A673 (cell line): ENCODE measurements around the gene THSD4.
"Not testable (repeated sequence)": the region's sequence is repeated elsewhere in the genome, so short reads cannot be mapped to it uniquely, and the experiment has no call there.

ENCODE experiments used
- CTCF ChIP-seq: fragments of 300-800, 200-600 bp; sonication (generic); conservative IDR thresholded peaks from 2 replicates; pipeline ENCODE4 v1.5.1; 2017; ENCODE audit warnings: low read depth, mild to moderate bottlenecking, antibody characterized with exemption, low read length, moderate library complexity, mixed read lengths
- EZH2 ChIP-seq: fragments of 200-600 bp; sonication (generic); IDR thresholded peaks from 2 replicates; pipeline ENCODE4 v1.6.1; 2017; ENCODE audit warnings: borderline replicate concordance, low read depth, mild to moderate bottlenecking, mixed read lengths, antibody characterized with exemption, low read length; ENCODE audit not compliant: poor library complexity, severe bottlenecking

DNA sequence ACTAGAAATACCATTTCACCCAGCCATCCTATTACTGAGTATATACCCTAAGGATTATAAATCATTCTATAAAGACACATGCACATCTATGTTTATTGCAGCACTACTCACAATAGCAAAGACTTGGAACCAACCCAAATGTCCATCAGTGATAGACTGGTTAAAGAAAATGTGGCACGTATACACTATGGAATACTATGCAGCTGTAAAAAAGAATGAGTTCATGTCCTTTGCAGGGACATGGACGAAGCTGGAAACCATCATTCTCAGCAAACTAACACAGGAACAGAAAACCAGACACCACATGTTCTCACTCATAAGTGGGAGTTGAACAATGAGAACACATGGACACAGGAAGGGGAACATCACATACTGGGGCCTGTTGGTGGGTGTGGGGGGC, 324.2 kb downstream of the THSD4 start:
- TF ChIP-seq CTCF, EZH2: not testable (repeated sequence)
